ENCODE results near the gene BDNF.

The BDNF gene

DNA sequence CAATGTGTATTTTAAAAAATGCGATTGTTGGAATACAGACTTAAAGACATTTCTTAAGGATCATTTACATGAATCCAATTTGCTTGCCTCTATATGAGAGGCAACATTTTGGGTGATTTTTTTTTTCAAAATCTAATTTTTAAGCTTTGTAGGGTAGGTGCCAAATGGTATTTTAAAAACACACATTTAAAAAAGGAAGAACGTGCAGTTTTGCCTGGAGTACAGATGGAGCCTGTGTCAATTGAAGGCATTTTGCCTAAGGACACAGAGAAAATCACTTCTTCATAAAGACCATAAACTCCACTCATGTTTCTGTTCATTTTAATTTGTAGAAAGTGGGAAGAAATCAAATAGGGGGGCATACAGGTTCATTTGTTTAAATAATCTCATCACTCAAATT, 91.3 kb downstream of the BDNF start:
- in situ Hi-C loops (cut with MboI; ENCODE audit: low sequenced_read_pairs): no loop called here

- in situ Hi-C loops (cut with MboI; ENCODE audit: low sequenced_read_pairs): no loop called here
Measured at GRCh38 chr11:27605422-27605821, 94.8 kb downstream of the BDNF start.

Measured in HL-60/S4 (cell line).